AG09309 (cell line): Measurements from ENCODE around the gene FILIP1L.

Experiments
- DNase-seq: peaks from one replicate; pipeline ENCODE4 v3.0.0-alpha.2; 2010; ENCODE audit warnings: low read depth
- H3K4me3 ChIP-seq: 2 replicates; pipeline ENCODE4 v1.5.1; 2011; ENCODE audit warnings: mild to moderate bottlenecking, low read depth, low read length, moderate library complexity; ENCODE audit not compliant: control insufficient read depth
- TF ChIP-seq, protein P1 (sequence below): IDR thresholded peaks from 2 replicates; pipeline ENCODE4 v1.5.1; 2011; ENCODE audit warnings: mild to moderate bottlenecking, low read depth, low read length, inconsistent platforms; ENCODE audit not compliant: insufficient read depth, control insufficient read depth; ENCODE audit errors: missing control alignments

Gene FILIP1L

GRCh38 chr3:100022506-100022905 is 91.8 kb downstream of the FILIP1L start:
- TF ChIP-seq, protein P1, sequence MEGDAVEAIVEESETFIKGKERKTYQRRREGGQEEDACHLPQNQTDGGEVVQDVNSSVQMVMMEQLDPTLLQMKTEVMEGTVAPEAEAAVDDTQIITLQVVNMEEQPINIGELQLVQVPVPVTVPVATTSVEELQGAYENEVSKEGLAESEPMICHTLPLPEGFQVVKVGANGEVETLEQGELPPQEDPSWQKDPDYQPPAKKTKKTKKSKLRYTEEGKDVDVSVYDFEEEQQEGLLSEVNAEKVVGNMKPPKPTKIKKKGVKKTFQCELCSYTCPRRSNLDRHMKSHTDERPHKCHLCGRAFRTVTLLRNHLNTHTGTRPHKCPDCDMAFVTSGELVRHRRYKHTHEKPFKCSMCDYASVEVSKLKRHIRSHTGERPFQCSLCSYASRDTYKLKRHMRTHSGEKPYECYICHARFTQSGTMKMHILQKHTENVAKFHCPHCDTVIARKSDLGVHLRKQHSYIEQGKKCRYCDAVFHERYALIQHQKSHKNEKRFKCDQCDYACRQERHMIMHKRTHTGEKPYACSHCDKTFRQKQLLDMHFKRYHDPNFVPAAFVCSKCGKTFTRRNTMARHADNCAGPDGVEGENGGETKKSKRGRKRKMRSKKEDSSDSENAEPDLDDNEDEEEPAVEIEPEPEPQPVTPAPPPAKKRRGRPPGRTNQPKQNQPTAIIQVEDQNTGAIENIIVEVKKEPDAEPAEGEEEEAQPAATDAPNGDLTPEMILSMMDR: no peak
- no peak overlapping the region for H3K4me3 ChIP-seq
- no peak for DNase-seq

GRCh38 chr3:100020876-100021644 is 93.2 kb downstream of the FILIP1L start:
- no peak for DNase-seq
- TF ChIP-seq, protein P1: no peak
- H3K4me3 ChIP-seq: no peak overlapping the region

GRCh38 chr3:100019719-100020118 is 94.6 kb downstream of the FILIP1L start:
- TF ChIP-seq, protein P1: no peak
- no peak for DNase-seq
- no peak overlapping the region for H3K4me3 ChIP-seq

DNA sequence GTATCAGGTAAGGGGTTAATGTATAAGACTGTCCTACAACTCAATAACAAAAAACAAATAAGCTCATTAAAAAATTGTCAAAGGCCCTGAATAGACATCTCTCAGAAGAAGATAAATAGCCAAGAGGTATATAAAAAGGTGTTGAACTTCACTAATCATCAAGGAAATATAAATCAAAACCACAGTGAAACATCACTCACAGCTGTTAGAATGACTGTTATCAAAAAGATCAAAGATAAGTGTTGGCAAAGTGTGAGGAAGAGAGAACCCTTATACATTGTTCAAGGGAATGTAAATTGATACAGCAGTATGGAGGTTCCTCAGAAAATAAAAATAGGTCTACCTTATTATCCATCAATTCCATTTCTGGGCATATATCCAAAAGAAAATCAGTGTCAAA is 95.5 kb downstream of the FILIP1L start:
- no peak overlapping the region for H3K4me3 ChIP-seq
- no peak for DNase-seq
- TF ChIP-seq, protein P1: no peak

DNA sequence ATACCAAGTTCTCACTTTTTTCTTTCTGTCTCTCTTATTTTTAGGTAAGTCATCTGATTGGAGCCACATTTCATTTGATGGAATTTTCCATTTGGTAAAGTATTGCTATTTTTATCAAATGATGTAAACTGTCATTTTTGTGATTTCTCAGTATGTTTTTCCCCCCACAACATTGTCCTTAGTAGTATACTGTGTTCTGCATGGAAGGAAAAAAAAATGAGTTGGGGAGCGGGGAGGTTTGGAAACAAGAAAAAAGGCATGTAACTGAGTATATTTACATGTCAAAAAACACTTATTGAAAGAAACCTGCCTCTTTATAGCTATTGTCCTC is 104.2 kb downstream of the FILIP1L start:
- no peak for DNase-seq
- no peak overlapping the region for H3K4me3 ChIP-seq
- TF ChIP-seq, protein P1: no peak

DNA sequence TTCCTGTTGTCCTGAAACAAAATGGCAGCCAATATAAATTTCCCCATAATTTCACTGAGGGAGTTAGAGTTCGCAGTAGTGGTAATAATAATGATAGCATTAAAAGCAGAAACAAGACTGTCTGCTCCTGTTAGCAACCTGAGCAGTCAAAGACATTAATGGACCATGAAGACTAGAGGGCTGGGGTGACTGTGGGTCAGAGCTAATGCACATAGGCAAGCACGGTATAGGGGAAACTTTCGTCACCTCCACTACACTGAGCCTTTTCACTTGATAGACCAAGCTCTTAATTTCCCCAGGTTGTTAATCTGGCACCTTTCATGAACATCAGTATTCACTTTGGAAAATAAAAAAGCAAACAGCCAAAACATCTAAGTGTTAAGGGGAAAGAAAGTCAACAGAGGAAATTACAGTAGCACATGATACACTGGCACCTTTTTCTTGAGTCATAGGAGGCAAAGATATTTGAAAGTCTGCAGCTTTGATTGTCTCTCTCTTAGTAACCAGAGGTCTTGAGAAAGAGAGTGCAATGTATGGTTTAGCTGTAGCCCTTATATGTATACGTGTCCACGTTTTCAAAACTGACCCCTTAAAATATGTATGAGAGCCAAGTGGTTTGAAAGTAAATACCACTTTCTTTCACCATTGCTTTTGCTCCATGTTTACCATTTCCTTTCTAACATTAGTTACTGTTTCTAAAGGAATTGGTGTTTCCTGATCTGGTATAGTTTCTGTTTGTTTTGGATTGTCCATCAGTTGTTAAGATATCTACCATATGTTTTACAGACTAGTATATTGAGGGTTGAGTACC is 104.8 kb downstream of the FILIP1L start:
- DNase-seq: no peak
- TF ChIP-seq, protein P1: no peak
- H3K4me3 ChIP-seq: no peak overlapping the region
